HepG2 (cell line): ENCODE measurements around the gene PSMB11. TPM values are rescaled to one million over a fixed set of nuclear protein-coding genes. Genes with fewer than 3 reads are reported as not detected.
A peak's percentile ranks its signal among the peaks of the same experiment; 100 is the strongest.

Experiments used
- ARHGAP35 ChIP-seq: sonication (generic); formaldehyde crosslinking; IDR thresholded peaks from 2 replicates; pipeline ENCODE4 v1.9.0; 2022; ENCODE audit warnings: mild to moderate bottlenecking, inconsistent platforms, moderate library complexity, missing genetic modification reagents, borderline replicate concordance
- ARNT2 ChIP-seq: sonication (generic); formaldehyde crosslinking; IDR thresholded peaks from 2 replicates; pipeline ENCODE4 v1.8.0; 2022; ENCODE audit warnings: mild to moderate bottlenecking, low read depth, missing genetic modification reagents, moderate library complexity
- CBX5 ChIP-seq: sonication (generic); formaldehyde crosslinking; IDR thresholded peaks from 2 replicates; pipeline ENCODE4 v1.4.0; 2020; ENCODE audit warnings: missing genetic modification reagents, borderline replicate concordance
- DNMT1 ChIP-seq: sonication (generic); formaldehyde crosslinking; IDR thresholded peaks from 2 replicates; pipeline ENCODE4 v1.5.1; 2020; ENCODE audit warnings: mild to moderate bottlenecking, missing genetic modification reagents
- ETV5 ChIP-seq: IDR thresholded peaks from 2 replicates; pipeline ENCODE4 v1.6.1; 2018; ENCODE audit warnings: missing biosample characterization, missing genetic modification reagents, inconsistent platforms, borderline replicate concordance
- GZF1 ChIP-seq: sonication (generic); formaldehyde crosslinking; IDR thresholded peaks from 2 replicates; pipeline ENCODE4 v1.5.1; 2020; ENCODE audit warnings: mild to moderate bottlenecking, missing genetic modification reagents
- HOXA3 ChIP-seq: sonication (generic); formaldehyde crosslinking; IDR thresholded peaks from 2 replicates; pipeline ENCODE4 v1.5.0; 2020; ENCODE audit warnings: missing genetic modification reagents
- JUNB ChIP-seq: sonication (generic); formaldehyde crosslinking; IDR thresholded peaks from 2 replicates; pipeline ENCODE4 v1.8.0; 2022; ENCODE audit warnings: missing genetic modification reagents, mild to moderate bottlenecking, borderline replicate concordance
- MED1 ChIP-seq: sonication (generic); formaldehyde crosslinking; IDR thresholded peaks from 2 replicates; pipeline ENCODE4 v1.4.0; 2020; ENCODE audit warnings: missing genetic modification reagents
- MTA3 ChIP-seq: sonication (generic); formaldehyde crosslinking; IDR thresholded peaks from 2 replicates; pipeline ENCODE4 v1.4.0; 2020; ENCODE audit warnings: missing genetic modification reagents
- MXD3 ChIP-seq: IDR thresholded peaks from 2 replicates; pipeline ENCODE4 v1.6.1; 2016; ENCODE audit warnings: mild to moderate bottlenecking, missing biosample characterization, missing genetic modification reagents
- NFYB ChIP-seq: sonication (generic); formaldehyde crosslinking; IDR thresholded peaks from 2 replicates; pipeline ENCODE4 v1.4.0; 2020; ENCODE audit warnings: missing genetic modification reagents
- PAF1 ChIP-seq: IDR thresholded peaks from 2 replicates; pipeline ENCODE4 v1.6.1; 2016; ENCODE audit warnings: missing genetic modification reagents, missing compliant biosample characterization
- POLR2A ChIP-seq, 2 experiments: IDR thresholded peaks; 2 replicates each; pipeline ENCODE4 v1.6.1; 2011; ENCODE audit warnings: low read depth in 2 of 2, low read length in 2 of 2, mild to moderate bottlenecking in 1 of 2, moderate library complexity in 1 of 2; ENCODE audit not compliant: insufficient read depth in 1 of 2
- RBFOX2 ChIP-seq: fragments of 200-400 bp; formaldehyde crosslinking; IDR thresholded peaks from 2 replicates; pipeline ENCODE4 v1.6.1; 2017; ENCODE audit warnings: low read depth, mild to moderate bottlenecking, low read length
- RFXAP ChIP-seq: sonication (generic); formaldehyde crosslinking; IDR thresholded peaks from 2 replicates; pipeline ENCODE4 v1.4.0; 2020; ENCODE audit warnings: missing genetic modification reagents, borderline replicate concordance
- RXRA ChIP-seq: sonication (generic); formaldehyde crosslinking; IDR thresholded peaks from 2 replicates; pipeline ENCODE4 v1.5.1; 2020; ENCODE audit warnings: missing genetic modification reagents
- TAF1 ChIP-seq: sonication (generic); formaldehyde crosslinking; IDR thresholded peaks from 2 replicates; pipeline ENCODE4 v1.4.0; 2020; ENCODE audit warnings: missing genetic modification reagents
- YEATS2 ChIP-seq: sonication (generic); formaldehyde crosslinking; IDR thresholded peaks from 2 replicates; pipeline ENCODE4 v1.4.0; 2020; ENCODE audit warnings: missing genetic modification reagents, borderline replicate concordance
- ZNF34 ChIP-seq: sonication (generic); formaldehyde crosslinking; IDR thresholded peaks from 2 replicates; pipeline ENCODE4 v1.4.0; 2020; ENCODE audit warnings: mild to moderate bottlenecking, missing genetic modification reagents, borderline replicate concordance
- ZNF574 ChIP-seq: sonication (generic); formaldehyde crosslinking; IDR thresholded peaks from 2 replicates; pipeline ENCODE4 v1.4.0; 2020; ENCODE audit warnings: missing genetic modification reagents
- ZNF597 ChIP-seq: sonication (generic); formaldehyde crosslinking; IDR thresholded peaks from 2 replicates; pipeline ENCODE4 v1.5.0; 2020; ENCODE audit warnings: missing genetic modification reagents
- ZNF614 ChIP-seq: IDR thresholded peaks from 2 replicates; pipeline ENCODE4 v1.6.1; 2018; ENCODE audit warnings: missing biosample characterization, missing genetic modification reagents, inconsistent platforms, borderline replicate concordance
- ZNF639 ChIP-seq: conservative IDR thresholded peaks from 2 replicates; pipeline ENCODE4 v1.6.1; 2018; ENCODE audit warnings: missing genetic modification reagents
- ZNF674 ChIP-seq: sonication (generic); formaldehyde crosslinking; IDR thresholded peaks from 2 replicates; pipeline ENCODE4 v1.5.0; 2020; ENCODE audit warnings: low read depth, mild to moderate bottlenecking, missing genetic modification reagents
- ZNF839 ChIP-seq: sonication (generic); formaldehyde crosslinking; IDR thresholded peaks from 2 replicates; pipeline ENCODE4 v1.4.0; 2020; ENCODE audit warnings: missing genetic modification reagents, mild to moderate bottlenecking, borderline replicate concordance
- polyA plus RNA-seq, 8 experiments: library from polyadenylated mRNA; depleted of rRNA in 3 of 8; stranded (reverse) in 7 of 8; unstranded in 1 of 8; fragments of >200 nt; fragmentation: Illumina TruSeq in 4 of 8; extraction: Trizol in 4 of 8; gene quantifications; 2 replicates each; pipeline versions ENCODE4 v1.2.1 to v1.2.3, GENCODE V29; 2011 to 2016; ENCODE audit warnings: low read depth in 4 of 8, missing spikeins in 1 of 8, mixed read lengths in 1 of 8; ENCODE audit not compliant: insufficient read depth in 1 of 8
- total RNA-seq, 5 experiments: library from RNA; depleted of rRNA; stranded (reverse); fragments of >200 nt; fragmentation: Illumina TruSeq; extraction: Trizol; gene quantifications; 2 replicates each; pipeline ENCODE4 v1.2.3, GENCODE V29; 2016; ENCODE audit warnings: low read depth in 1 of 5

Gene PSMB11
- total and polyA plus RNA-seq, 2 of the 13 experiments (the other 11 are each of a cell fraction or from before 2014, with no cell fraction given) = not detected

- no peak; the same call in 1 of the 2 replicates for TF ChIP-seq GZF1
- 0 out of 2 replicates have a peak, but pooled peaks have one; percentile 23 for TF ChIP-seq ZNF674 (CRISPR knock-in tag)
- peak; percentile 65; the same call in 1 of the 2 replicates for TF ChIP-seq YEATS2
- no peak for TF ChIP-seq DNMT1 (CRISPR knock-in tag)
- 0 out of 2 replicates have a peak, but pooled peaks have one; percentile 18 for TF ChIP-seq NFYB (CRISPR knock-in tag)
- peak; percentile 67; the same call in 1 of the 2 replicates for TF ChIP-seq ZNF839 (CRISPR knock-in tag)
- 0 out of 2 replicates have a peak, but pooled peaks have one; percentile 52 for TF ChIP-seq ZNF639 (CRISPR knock-in tag)
- TF ChIP-seq ZNF574 (CRISPR knock-in tag) = 0 out of 2 replicates have a peak, but pooled peaks have one; percentile 18
- TF ChIP-seq POLR2A (IDR thresholded peaks at IDR 0.05; ENCODE audit: insufficient read depth in 1 of 2, low read depth in 2 of 2, low read length in 2 of 2) = peak in 1 of 2 experiments; percentile 43; a peak in 1 of 4 replicates
- TF ChIP-seq ZNF614 = peak; percentile 52; the same call in 1 of the 2 replicates
- TF ChIP-seq HOXA3 (CRISPR knock-in tag) = peak; percentile 43; the same call in 1 of the 2 replicates
- peak; percentile 17; the same call in 1 of the 2 replicates for TF ChIP-seq RXRA
- peak; percentile 46; the same call in 1 of the 2 replicates for TF ChIP-seq ARNT2 (CRISPR knock-in tag)
- TF ChIP-seq MXD3 = 0 out of 2 replicates have a peak, but pooled peaks have one; percentile 34
- no peak; the same call in 1 of the 2 replicates for TF ChIP-seq ARHGAP35 (CRISPR knock-in tag)
- TF ChIP-seq ZNF597 (CRISPR knock-in tag) = no peak
- TF ChIP-seq CBX5 (CRISPR knock-in tag) = peak; percentile 55; the same call in 1 of the 2 replicates
- TF ChIP-seq RFXAP (CRISPR knock-in tag) = no peak
- TF ChIP-seq ETV5 (CRISPR knock-in tag) = peak; percentile 31; the same call in 1 of the 2 replicates
- TF ChIP-seq MTA3 (CRISPR knock-in tag) = 0 out of 2 replicates have a peak, but pooled peaks have one; percentile 47
- TF ChIP-seq PAF1 = 0 out of 2 replicates have a peak, but pooled peaks have one; percentile 59
- no peak for TF ChIP-seq JUNB
- no peak for TF ChIP-seq ZNF34 (CRISPR knock-in tag)
- TF ChIP-seq MED1 = no peak
- peak; percentile 48; the same call in 1 of the 2 replicates for TF ChIP-seq TAF1 (CRISPR knock-in tag)
- TF ChIP-seq RBFOX2 = 0 out of 2 replicates have a peak, but pooled peaks have one; percentile 6
Observed at GRCh38 chr14:23033251-23033727, 8.7 kb upstream of the PSMB11 start (continued).
